IMR-90 (cell line): ENCODE measurements around the gene ANXA8. TPM values are rescaled to one million over a fixed set of nuclear protein-coding genes. Genes with fewer than 3 reads are reported as not detected.
"Not testable (repeated sequence)": the region's sequence is repeated elsewhere in the genome, so short reads cannot be mapped to it uniquely, and the experiment has no call there.

ENCODE experiments used
- ATAC-seq: fragments of 200-7000 bp; cut with Tn5 transposase; 2 replicates; pipeline ENCODE4 v1.9.1; 2020; ENCODE audit warnings: low read depth, mild to moderate bottlenecking, moderate library complexity
- BruUV-seq: library from RNA; stranded (reverse); fragments of 400-500 nt; replicated peaks from 2 replicates; lab custom pipeline; 2021; lab: Mats Ljungman, UMichigan
- CTCF ChIA-PET: fragments of 300-600 bp; formaldehyde crosslinking; extraction: SDS; loops from one replicate; lab custom pipeline; 2021; ENCODE audit warnings: antibody characterized with exemption; lab: Yijun Ruan, JAX
- POLR2A ChIA-PET: fragments of 300-600 bp; sonication (Branson Sonifier 250); formaldehyde crosslinking; loops from one replicate; lab custom pipeline; 2022; ENCODE audit warnings: antibody characterized with exemption; ENCODE audit not compliant: unreplicated experiment; lab: Charles Lee
- DNase-seq: peaks from one replicate; pipeline ENCODE4 v3.0.0; 2013
- H2AFZ ChIP-seq: replicated peaks from 2 replicates; pipeline ENCODE3; 2013; ENCODE audit warnings: low read length, mild to moderate bottlenecking; ENCODE audit not compliant: poor library complexity
- H2AK5ac ChIP-seq: 2 replicates; pipeline ENCODE4 v1.6.1; 2013; ENCODE audit warnings: low read depth, low read length, inconsistent platforms
- H2AK9ac ChIP-seq: replicated peaks from 2 replicates; pipeline ENCODE3; 2013; ENCODE audit warnings: mild to moderate bottlenecking, low read depth, low read length, moderate library complexity; ENCODE audit not compliant: poor library complexity
- H2BK120ac ChIP-seq: 2 replicates; pipeline ENCODE4 v1.6.1; 2013; ENCODE audit warnings: low read depth, low read length, inconsistent platforms
- H2BK15ac ChIP-seq: 3 replicates; pipeline ENCODE4 v1.6.1; 2013; ENCODE audit warnings: low read depth, low read length, inconsistent platforms
- H2BK20ac ChIP-seq: 2 replicates; pipeline ENCODE4 v1.6.1; 2013; ENCODE audit warnings: low read depth, mild to moderate bottlenecking, inconsistent platforms, low read length, moderate library complexity
- H2BK5ac ChIP-seq: 2 replicates; pipeline ENCODE4 v1.6.1; 2013; ENCODE audit warnings: mild to moderate bottlenecking, low read depth, low read length, inconsistent platforms; ENCODE audit not compliant: poor library complexity, severe bottlenecking
- H3K14ac ChIP-seq: replicated peaks from 2 replicates; pipeline ENCODE4 v1.6.1; 2013; ENCODE audit warnings: low read depth, low read length, inconsistent platforms
- H3K18ac ChIP-seq: 2 replicates; pipeline ENCODE4 v1.6.1; 2013; ENCODE audit warnings: low read depth, low read length, control low read depth
- H3K23ac ChIP-seq: 2 replicates; pipeline ENCODE4 v1.6.1; 2013; ENCODE audit warnings: low read depth, low read length, inconsistent platforms
- H3K27ac ChIP-seq: 2 replicates; pipeline ENCODE4 v1.5.1; 2013; ENCODE audit warnings: mild to moderate bottlenecking, control low read depth, low read length; ENCODE audit not compliant: insufficient read depth
- H3K27me3 ChIP-seq: 2 replicates; pipeline ENCODE4 v1.6.1; 2013; ENCODE audit warnings: low read length; ENCODE audit not compliant: control insufficient read depth, insufficient read depth
- H3K36me3 ChIP-seq: 2 replicates; pipeline ENCODE4 v1.6.1; 2013; ENCODE audit warnings: low read length, mixed read lengths; ENCODE audit not compliant: control insufficient read depth, insufficient read depth
- H3K4ac ChIP-seq: 2 replicates; pipeline ENCODE4 v1.6.1; 2013; ENCODE audit warnings: low read depth, low read length, inconsistent platforms
- H3K4me1 ChIP-seq: 2 replicates; pipeline ENCODE4 v1.6.1; 2013; ENCODE audit warnings: low read length, mixed read lengths; ENCODE audit not compliant: control insufficient read depth, insufficient read depth
- H3K4me2 ChIP-seq: 2 replicates; pipeline ENCODE4 v1.6.1; 2013; ENCODE audit warnings: low read depth, mild to moderate bottlenecking, control low read depth, low read length, moderate library complexity
- H3K4me3 ChIP-seq: 2 replicates; pipeline ENCODE4 v1.5.1; 2013; ENCODE audit warnings: low read depth, mild to moderate bottlenecking, control low read depth, low read length, moderate library complexity; ENCODE audit not compliant: insufficient read depth
- H3K56ac ChIP-seq: 2 replicates; pipeline ENCODE4 v1.6.1; 2013; ENCODE audit warnings: low read length, inconsistent platforms; ENCODE audit not compliant: insufficient read depth; ENCODE audit errors: extremely low read depth
- H3K79me1 ChIP-seq, 2 experiments: 2 replicates each; pipeline ENCODE4 v1.6.1; 2013; ENCODE audit warnings: low read length in 2 of 2, inconsistent platforms in 1 of 2, low read depth in 1 of 2
- H3K9ac ChIP-seq: 2 replicates; pipeline ENCODE4 v1.6.1; 2013; ENCODE audit warnings: low read depth, low read length, control low read depth
- H3K9me1 ChIP-seq: 2 replicates; pipeline ENCODE4 v1.6.1; 2013; ENCODE audit warnings: low read length, inconsistent platforms; ENCODE audit not compliant: insufficient read depth
- H3K9me3 ChIP-seq: 2 replicates; pipeline ENCODE4 v1.6.1; 2013; ENCODE audit warnings: low read length; ENCODE audit not compliant: control insufficient read depth, insufficient read depth
- H4K20me1 ChIP-seq: 2 replicates; pipeline ENCODE4 v1.6.1; 2013; ENCODE audit warnings: low read length, inconsistent platforms; ENCODE audit not compliant: insufficient read depth
- H4K5ac ChIP-seq: 2 replicates; pipeline ENCODE4 v1.6.1; 2013; ENCODE audit warnings: mild to moderate bottlenecking, low read depth, low read length, control low read depth
- H4K8ac ChIP-seq, 2 experiments: 2 replicates each; pipeline ENCODE4 v1.6.1; 2013; ENCODE audit warnings: low read depth in 2 of 2, low read length in 2 of 2, control low read depth in 1 of 2, inconsistent platforms in 1 of 2
- H4K91ac ChIP-seq: 2 replicates; pipeline ENCODE4 v1.6.1; 2013; ENCODE audit warnings: low read depth, low read length, inconsistent platforms; ENCODE audit not compliant: insufficient read depth
- WGBS, 2 experiments: methylation state at CpG; one replicate each; pipeline versions ENCODE4 v1.1.5 to v1.1.7; 2013; ENCODE audit warnings: missing lambda C conversion rate in 2 of 2; ENCODE audit not compliant: insufficient read length in 1 of 2; ENCODE audit errors: extremely low coverage in 2 of 2; 5-methylcytosine and 5-hydroxymethylcytosine counted together
- dilution Hi-C: fragments of 300-500 bp; cut with HindIII; formaldehyde crosslinking; loops from one replicate; pipeline ENCODE4 v1.14.3; 2018; ENCODE audit warnings: low sequenced_read_pairs; ENCODE audit not compliant: unreplicated experiment
- in situ Hi-C: fragments of 300-500 bp; cut with MboI; formaldehyde crosslinking; loops from 3 replicates; pipeline ENCODE4 v1.14.3; 2019; ENCODE audit warnings: low sequenced_read_pairs, inconsistent platforms, mixed read lengths
- intact Hi-C: fragments of 100-400 bp; cut with micrococcal nuclease; formaldehyde crosslinking; loops from 2 replicates; pipeline ENCODE4 v1.10.0; 2022
- polyA plus RNA-seq, 3 experiments: library from polyadenylated mRNA; depleted of rRNA; stranded (reverse); fragments of >200 nt; gene quantifications; 2 replicates each; pipeline ENCODE4 v1.2.3, GENCODE V29; 2012; ENCODE audit warnings: low replicate concordance in 1 of 3
- total RNA-seq: library from RNA; depleted of rRNA; stranded (reverse); fragments of >200 nt; gene quantifications from 2 replicates; pipeline ENCODE4 v1.2.3, GENCODE V29; 2012

Gene ANXA8
- total and polyA plus RNA-seq, 2 of the 4 experiments (the other 2 are of a cell fraction): 0.90 to 1.1 TPM

- H3K9ac ChIP-seq, H3K36me3 ChIP-seq, H3K4me2 ChIP-seq, H3K79me1 ChIP-seq, CTCF ChIA-PET, H3K18ac ChIP-seq, H2BK5ac ChIP-seq, H2BK15ac ChIP-seq, H2BK20ac ChIP-seq, H3K4ac ChIP-seq, ATAC-seq, H4K91ac ChIP-seq, H3K9me1 ChIP-seq, H3K9me3 ChIP-seq, H3K23ac ChIP-seq, H3K56ac ChIP-seq, H3K4me1 ChIP-seq, dilution Hi-C loops, H3K4me3 ChIP-seq, H4K5ac ChIP-seq, H4K20me1 ChIP-seq, in situ Hi-C loops, H3K27me3 ChIP-seq, intact Hi-C loops, H3K27ac ChIP-seq, BruUV-seq, DNase-seq, H4K8ac ChIP-seq, H3K14ac ChIP-seq, H2AFZ ChIP-seq, H2AK9ac ChIP-seq, POLR2A ChIA-PET: not testable (repeated sequence)
- Histone ChIP-seq H2BK120ac (0 out of 2 replicates have a peak overlapping the region, but pooled peaks have one; percentile 40), H2AK5ac (peak overlapping the region; percentile 67; the same call in 1 of the 2 replicates)
- WGBS, 2 experiments: no CpG with 5 or more reads among the region's 5 CpGs
Observed at GRCh38 chr10:47475101-47475500, 8.8 kb downstream of the ANXA8 start.

DNA sequence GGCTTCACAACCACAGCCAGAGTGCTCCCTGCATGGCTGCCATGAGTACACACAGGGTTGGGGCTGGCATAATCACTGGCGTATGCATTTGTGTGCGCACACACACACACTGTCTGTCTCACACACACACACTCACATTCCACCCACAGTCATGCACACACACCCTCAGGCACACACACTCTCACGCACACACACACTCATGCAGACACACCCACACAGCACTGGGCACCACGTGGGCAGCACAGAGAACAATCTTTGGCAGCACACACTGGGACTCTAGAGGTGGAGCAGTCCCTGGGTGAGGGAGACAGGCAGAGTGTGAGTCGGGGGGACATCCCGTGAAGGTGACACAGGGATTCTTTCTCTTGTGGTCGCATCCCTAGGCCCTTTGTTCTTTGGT is 10.4 kb downstream of the ANXA8 start:
- WGBS, 2 experiments: no CpG with 5 or more reads among the region's 7 CpGs

More for the DNA sequence above, 10.4 kb downstream of the ANXA8 start:
- H2BK20ac ChIP-seq, H3K4me2 ChIP-seq, H3K4ac ChIP-seq, dilution Hi-C loops, H4K91ac ChIP-seq, DNase-seq, H3K18ac ChIP-seq, POLR2A ChIA-PET, H3K4me3 ChIP-seq, H3K9me1 ChIP-seq, H3K4me1 ChIP-seq, H2BK120ac ChIP-seq, ATAC-seq, H4K20me1 ChIP-seq, H2BK5ac ChIP-seq, H3K27me3 ChIP-seq, H3K79me1 ChIP-seq, H2AK9ac ChIP-seq, H3K14ac ChIP-seq, H2BK15ac ChIP-seq, H3K36me3 ChIP-seq, H3K23ac ChIP-seq, H4K8ac ChIP-seq, intact Hi-C loops, in situ Hi-C loops, H3K27ac ChIP-seq, CTCF ChIA-PET, H3K9me3 ChIP-seq, H3K9ac ChIP-seq, BruUV-seq, H4K5ac ChIP-seq, H2AFZ ChIP-seq, H2AK5ac ChIP-seq, H3K56ac ChIP-seq: not testable (repeated sequence)
